Inflammatory macrophage treated with lipopolysaccharide for 1 hour (primary cell): ENCODE data around the gene ONECUT3.

ENCODE experiments used
- DNase-seq, 2 donors: peaks; one replicate each; pipeline ENCODE4 v3.0.0-alpha.2; 2020 to 2022

Gene ONECUT3

DNA sequence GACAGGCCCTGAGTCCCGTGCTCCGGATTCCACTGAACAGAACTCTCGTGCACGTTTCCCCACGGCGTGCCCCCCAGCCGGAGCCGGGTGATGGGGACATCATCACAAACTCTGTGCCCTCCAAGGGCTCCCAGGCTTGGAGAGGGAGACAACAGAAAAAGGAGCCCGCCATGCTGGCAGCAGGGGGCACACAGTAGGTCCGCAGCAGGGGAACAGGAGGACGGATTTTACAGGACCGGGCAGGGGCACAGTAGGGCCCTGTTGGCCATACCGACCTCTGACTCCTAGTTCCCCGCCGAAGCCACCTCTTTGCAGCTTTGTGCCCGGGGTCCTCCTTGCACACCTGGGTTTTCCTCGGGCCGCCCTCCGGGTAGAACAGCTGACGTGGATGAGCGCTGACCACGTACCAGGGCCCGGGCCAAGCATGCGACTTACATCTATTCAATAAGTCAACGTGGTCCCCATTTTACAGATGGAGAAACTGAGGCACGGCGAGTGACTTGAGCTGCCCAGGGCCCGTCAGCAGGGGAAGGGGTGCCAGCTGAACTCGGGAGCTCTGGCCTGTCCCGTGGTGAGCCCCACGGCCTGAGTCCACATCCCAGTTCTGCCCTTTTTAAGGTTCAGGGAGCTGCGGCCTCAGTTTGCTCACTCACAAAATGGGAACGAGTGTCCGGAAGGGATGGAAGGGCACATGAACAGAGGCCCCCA is 10.2 kb upstream of the ONECUT3 start:
- DNase-seq = no peak

DNA sequence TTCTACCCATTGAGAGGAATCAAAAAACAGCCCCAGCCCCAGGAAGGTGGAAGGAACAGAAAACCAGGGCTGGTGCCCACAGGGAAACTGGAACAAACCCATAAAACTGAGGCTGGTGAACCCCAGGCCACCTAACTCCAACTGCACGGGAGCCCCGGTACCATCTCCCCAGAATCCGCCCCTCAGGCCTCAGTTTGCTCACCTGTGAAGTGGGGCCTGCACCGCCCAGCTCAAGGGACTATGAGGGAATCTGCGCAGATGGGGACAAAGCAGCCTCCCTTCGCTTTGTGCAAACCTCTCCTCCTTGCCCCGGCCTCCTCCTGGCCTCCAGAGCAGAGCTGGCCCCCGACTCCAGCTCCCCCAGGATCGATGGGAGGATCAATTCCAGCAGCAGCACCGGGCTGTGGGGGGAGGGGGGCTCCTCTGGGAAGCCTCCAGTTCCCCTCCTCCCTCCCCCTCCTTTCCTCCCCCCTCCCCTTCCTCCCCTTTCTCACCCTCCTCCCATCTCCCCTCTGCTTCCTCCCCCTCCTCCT is 9.1 kb upstream of the ONECUT3 start:
- no peak for DNase-seq

DNA sequence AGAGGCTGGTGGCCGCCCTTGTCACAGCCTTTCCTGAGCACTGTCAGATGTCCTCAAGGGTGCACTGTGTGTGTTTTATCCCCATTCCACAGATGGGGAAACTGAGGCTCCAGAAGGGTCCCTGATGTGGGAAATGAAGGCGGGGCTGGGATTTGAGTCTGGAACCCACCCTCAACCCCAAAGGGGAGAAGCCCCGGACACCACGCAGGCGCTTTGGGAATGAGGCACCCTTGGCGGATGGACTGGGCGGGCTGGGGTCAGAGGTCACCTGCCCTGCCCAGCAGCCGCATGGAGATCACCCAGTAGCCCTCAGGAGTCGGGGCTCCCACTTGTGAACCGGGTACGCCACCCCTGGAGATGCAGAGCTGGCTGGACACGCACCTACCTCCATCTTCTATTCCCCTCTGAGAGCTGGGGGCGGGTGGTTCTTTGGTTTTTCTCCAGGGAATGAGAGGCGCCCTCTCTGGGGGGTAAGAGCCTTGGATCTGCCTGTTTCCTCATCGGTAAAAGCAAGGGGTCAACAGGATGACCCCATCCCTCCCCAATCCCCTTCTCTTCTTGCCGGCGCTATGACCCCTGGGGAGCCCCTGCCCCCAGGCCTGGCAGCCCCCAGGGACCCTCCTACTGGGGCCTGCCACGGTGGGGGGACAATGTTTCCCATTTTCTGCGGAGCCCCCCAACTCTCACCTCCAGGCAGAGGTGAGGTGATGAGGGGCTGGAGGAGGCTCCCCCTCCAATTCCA is 8.3 kb upstream of the ONECUT3 start:
- DNase-seq = no peak

DNA sequence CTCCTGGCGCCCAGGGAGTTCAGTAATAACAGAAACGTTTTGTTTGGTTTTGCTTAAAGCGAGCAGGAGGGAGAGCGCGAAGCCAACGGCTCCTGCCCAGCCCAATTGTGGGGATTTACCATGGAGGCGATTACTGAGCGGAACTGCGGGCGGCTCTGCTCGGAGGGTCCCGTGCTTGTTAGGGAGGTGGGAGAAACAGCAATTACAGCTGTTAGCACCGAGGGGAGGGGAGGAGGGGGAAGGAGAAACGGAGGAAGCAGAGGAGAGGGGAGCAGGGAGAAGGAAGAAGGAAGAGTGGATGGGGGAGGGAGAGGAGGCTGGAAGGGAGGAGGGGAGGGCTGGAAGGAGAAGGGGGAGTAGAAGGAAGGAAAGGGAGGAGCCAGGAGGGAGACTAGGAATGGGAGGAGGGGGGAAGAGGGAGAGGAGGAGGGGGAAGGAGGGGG is 7.7 kb upstream of the ONECUT3 start:
- DNase-seq = no peak

DNA sequence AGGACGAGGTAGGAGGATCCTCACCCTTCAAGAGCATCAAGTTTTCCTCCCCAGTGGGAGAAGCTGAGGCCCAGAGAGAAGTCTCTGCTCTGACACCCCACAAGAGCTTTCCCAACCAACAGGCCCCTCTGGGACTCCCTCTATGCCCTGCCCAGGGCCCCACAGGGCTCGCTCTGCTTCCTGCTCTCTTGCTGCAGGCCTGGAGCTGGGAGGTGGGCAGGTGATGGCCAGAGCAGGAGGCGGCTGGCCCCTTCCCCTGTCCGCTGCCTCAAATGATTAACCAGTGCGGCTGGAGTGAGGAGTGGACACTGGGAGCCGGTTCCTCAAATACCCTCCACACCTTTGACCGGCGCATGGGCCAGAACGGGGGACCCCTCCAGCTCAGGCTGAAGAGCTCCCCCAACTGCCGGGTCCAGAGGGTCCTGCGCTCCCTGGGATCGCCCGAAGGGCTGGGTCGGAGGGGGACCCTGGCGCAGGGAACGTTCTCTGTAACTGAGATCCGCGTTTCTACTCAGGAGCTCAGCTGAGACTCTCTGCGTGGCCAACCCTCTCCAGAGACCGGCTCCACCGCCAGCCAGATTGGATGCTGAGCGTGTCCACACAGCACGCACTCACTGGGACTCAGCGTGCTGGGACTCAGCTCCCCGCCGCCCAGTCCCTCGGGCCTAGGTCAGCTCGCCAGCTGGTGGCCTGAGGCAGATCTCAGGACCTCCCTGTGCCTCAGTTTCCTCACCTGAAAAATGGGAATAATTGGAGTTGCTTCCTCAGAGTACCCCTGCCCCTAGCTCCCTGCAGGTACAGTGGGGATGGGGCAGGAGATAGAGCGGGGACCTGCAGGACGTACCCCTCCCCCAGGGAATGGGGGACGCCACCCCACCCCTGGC is 6.7 kb upstream of the ONECUT3 start:
- no peak for DNase-seq

DNA sequence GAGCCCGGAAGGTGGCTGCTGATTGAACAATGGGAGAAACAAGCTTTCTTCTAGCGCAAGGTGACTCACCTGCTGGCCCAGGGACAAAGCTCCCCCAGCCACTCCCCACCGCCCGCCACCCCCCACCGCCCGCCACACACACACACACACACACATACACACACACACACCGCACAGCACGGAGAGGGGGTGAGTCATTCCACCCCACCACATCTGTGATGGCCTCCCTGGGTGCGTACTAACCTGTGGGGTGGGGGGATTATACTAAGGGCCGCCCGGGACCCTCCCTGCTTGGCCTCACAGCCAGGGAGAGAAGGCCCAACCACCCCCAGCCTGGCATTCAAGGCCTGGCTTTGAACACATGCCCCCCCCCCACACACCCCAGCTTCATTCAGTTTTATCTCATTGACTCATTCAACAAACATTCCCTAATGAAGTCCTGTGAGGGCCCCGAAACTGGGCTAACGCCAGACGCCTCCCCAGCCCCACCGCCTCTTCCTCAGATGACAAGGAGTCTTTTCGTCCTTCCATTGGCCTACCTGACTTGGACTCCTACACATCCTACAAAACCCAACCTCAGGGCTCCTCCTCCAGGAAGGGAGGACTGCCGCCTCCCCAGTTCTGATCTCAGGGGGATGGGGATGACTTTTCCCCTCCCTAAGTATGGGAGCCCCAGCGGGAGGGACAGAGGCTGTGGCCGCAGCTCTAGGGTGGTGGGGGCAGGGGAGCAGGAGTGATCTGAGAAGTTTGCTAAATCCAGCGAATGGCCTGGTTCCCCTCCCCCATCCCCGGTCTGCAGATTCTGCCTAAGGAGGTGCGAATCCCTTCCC is 5.8 kb upstream of the ONECUT3 start:
- no peak for DNase-seq

DNA sequence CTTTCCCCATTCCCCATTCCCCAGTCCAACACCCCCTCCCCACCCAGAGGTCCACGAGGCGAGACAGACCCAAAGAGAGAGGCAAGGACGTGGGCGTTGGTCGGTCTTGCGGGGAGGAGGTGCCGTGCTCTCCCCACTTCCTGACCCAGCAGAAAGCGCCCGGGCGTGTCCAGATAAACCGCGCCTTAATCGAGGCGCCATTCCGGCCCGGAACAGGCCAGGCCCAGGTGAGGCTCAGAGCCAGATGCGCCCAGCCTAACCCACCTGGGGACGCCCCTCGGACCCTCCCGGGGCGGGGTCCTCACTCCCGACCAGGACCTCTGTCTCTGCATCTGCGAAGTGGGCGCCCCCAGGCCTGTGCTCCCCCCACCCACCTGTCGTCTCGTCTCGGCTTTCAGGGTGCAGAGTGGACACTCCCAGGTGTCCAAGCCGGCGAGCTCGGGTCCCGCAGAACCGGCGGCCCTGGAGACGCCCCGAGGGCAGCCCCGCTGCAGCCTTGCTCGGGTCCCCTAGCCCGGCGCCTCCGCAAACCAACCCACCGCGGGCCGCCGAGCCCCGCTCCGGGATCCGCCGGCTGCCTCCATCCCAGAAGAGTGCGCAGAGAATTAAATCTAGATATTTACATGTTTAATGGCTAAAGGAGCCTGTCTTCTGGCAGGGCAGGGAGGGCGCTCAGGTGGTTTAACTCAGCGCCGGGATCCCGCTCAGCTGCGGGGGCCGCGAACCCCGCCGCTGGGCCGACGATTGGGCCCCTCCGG is 5.0 kb upstream of the ONECUT3 start:
- DNase-seq = no peak

DNA sequence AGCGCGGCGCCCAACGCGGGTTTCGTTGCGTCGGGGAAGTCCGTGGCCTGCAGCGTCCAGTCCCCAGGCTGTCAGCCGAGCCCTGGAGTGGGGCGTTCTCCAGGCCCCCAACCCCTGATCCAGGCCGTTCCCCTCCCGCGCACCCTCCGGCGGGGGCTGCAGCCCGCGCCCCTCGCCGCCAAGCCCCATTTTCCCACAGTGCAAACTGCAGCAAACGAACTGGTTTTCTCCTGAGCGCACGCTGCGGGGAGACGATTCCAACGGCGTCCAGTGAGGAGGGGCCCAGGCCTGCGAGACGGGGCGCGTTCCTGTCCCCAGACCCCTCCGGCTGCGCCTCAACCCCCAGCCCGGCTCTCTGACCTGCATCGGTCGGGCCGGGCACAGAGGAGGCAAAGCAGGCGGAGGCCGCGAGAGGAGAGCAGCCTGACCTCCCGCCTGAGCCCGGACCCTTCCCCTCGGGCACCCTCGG is 4.4 kb upstream of the ONECUT3 start:
- DNase-seq = no peak

DNA sequence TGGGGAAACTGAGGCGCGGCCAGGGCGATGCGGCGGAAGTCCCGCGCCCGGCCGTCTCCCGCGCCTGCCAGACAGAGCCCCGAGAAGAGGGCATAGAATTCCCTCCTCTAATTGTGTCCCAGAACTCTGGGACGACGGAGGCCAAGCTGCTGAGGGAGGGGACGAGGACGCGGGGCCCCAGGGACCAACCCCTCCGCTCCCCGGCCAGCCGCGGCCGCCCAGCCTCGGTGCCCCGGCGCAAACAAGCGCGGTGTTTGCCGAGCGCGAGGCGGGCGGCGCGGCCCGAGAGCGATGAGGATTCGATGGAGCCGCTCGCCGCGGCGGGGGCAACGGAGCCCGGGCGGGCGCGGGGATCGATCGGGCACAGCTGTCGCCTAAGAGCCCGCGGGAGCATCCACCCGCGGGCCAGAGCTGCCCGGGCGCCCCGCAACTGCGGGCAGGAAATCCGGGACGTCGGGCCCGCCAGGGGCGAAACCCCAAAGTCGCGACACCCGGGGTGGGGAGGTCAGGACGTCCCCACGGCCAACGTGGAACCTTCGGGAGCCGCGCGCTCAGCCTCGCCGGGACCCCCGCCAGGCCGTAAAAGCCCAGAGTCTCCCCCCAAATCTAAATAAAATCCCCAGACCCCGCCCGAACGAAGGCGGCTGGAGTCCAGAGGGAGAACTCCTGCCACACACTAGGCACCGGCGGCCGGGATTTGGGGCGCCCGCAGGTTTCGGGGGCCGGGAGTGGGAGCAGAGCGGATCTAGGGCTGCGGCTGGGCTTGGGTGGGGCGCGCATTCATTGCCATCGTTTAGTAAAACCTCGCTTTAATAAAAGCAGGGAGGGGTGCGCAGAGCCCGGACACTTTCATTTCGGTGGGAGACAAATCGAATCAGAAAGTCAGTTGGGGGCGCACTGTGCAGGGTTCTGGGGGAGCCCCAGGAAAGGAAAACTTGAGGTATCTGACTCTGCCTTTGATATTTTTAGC is 3.6 kb upstream of the ONECUT3 start:
- no peak for DNase-seq

DNA sequence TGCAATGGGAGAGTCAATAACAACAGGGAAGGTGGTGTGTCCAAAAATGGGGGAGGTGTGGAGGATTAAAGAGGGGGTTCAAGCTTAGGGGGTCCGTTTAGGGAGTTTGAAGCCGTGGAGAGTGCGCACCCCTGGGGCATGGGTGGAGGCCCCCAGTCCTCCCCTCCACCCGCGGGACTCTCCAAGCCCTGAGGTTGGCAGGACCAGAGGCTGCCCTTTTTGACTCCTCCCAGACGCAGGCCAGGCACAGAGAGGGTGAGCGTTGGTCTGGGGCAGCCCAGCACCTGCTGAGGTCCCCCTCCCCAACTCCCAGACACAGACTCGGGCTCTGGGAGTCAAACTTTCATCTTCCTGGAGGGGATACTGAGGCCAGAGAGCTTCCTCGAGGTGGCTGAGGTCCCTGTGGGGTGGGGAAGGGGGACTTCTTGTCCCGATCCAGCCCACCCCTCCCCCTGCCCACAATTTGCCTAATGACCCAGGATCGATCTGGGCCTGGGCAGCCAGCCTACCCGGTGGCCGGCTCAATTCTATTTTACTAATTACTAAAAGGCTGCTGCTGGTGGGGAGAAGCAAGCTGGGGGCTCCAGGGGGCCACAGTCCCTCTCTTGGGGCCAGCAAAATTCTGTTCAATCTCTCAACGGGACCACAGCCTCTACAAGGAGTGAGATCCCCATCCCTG is 2.8 kb upstream of the ONECUT3 start:
- no peak for DNase-seq

DNA sequence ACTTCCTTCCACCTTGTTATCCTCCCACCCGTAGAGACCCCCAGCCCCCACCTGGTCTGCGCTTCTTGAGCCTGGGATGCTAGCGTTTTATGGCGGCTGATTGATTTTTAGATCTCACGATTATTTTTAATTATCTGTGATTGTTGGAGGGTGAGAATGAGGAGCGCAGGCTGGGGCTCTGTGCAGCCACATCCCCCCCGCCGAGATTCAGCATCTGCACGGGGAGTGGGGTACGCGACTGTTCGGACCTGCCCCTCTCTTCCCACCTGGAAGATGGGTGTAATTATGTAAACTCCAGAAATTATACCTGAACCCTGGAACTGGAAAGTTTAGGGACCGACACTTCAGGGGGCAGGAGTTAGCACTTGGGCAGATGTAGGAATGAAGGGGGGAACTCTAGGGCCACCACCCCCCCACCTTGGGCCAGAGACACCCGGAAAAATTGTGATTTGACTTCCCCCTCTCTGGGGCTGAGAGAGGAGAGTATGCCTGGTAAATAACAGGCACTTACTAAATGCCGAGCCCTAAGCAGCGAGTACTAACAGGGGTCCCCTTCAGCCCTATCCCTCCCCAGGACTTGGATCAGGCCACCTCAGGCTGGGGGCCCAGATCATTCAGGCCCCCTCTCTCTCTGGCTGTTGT is 1.8 kb upstream of the ONECUT3 start:
- DNase-seq = no peak

DNA sequence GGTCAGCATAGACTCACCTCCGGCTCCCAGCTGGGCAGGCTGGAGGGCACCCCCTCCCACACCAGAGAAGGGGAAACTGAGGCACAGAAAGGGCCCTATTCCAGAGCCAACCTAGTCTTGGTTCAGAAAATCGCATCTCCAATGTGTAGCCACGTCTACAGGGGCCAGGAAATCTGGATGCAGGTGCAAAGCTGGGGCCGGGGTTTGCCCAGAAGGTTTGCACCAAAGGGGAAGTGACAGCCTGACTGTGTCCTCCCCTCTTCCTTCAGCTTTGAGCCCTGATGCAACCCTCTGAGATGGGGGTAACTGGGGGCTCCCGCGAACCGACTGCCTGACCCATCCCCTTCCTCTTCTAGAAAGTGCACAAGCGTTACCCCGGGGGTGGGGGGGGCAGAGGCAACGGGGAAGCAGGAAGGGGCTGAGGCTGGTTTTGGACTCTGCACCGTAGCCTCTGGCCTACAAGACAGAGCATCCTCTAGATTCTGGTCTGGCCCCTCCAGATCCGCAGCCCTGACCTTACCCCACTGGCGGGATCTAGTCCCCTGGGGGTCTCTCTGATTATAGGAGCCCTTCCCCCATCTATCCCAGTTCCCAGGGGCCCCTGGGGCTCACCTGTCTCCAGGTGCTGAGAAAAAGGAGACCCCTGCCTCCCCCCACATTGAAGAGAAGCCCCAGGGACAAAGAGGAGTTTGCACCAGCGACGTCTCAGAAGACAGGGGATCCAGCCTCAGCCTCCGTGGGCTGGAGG is 1.1 kb upstream of the ONECUT3 start:
- DNase-seq = no peak

DNA sequence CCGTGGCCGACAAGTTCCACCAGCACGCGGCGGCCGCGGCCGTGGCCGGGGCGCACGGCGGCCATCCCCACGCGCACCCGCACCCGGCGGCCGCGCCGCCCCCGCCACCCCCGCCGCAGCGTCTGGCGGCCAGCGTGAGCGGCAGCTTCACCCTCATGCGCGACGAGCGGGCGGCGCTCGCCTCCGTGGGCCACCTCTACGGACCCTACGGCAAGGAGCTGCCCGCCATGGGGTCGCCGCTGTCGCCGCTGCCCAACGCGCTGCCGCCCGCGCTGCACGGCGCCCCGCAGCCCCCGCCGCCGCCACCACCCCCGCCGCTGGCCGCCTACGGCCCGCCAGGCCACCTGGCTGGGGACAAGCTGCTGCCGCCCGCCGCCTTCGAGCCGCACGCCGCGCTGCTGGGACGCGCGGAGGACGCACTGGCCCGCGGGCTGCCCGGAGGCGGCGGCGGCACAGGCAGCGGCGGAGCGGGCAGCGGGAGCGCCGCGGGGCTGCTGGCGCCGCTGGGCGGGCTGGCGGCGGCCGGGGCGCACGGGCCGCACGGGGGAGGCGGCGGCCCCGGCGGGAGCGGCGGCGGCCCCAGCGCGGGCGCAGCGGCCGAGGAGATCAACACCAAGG is 821 bp downstream of the ONECUT3 start:
- no peak for DNase-seq

DNA sequence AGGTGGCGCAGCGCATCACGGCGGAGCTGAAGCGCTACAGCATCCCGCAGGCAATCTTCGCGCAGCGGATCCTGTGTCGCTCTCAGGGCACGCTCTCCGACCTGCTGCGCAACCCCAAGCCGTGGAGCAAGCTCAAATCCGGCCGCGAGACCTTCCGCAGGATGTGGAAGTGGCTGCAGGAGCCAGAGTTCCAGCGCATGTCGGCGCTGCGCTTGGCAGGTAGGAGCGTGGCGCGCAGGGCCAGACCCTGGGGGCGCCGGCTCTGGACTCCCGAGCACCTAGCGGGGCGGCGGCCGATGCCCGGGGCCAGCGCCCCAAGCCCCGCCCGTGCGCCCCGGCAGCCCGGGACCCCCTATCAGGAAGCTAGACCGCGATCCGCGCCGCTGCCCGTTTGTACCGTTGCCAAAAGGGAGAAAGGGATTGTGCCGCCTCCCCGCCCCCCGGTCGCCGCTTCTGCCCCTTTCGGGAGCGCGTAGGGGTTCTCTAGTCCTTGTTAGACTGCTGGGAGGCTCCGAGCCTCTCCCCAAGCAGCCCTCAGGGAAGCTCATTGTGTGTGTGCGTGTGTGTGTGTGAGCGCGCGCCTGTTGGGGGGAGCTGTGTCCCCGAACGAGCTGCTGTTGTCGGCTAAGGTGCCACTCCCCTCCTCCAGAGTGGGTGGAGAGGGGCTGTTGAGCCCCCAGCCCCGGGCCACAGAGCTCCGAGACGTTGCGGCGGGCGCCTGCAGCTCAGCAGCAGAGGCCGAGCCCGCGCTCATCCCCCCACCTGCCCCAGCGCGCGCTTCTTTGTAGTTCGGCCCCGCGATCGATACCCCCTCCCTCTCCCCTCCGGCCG is 1.5 kb downstream of the ONECUT3 start:
- DNase-seq = no peak

DNA sequence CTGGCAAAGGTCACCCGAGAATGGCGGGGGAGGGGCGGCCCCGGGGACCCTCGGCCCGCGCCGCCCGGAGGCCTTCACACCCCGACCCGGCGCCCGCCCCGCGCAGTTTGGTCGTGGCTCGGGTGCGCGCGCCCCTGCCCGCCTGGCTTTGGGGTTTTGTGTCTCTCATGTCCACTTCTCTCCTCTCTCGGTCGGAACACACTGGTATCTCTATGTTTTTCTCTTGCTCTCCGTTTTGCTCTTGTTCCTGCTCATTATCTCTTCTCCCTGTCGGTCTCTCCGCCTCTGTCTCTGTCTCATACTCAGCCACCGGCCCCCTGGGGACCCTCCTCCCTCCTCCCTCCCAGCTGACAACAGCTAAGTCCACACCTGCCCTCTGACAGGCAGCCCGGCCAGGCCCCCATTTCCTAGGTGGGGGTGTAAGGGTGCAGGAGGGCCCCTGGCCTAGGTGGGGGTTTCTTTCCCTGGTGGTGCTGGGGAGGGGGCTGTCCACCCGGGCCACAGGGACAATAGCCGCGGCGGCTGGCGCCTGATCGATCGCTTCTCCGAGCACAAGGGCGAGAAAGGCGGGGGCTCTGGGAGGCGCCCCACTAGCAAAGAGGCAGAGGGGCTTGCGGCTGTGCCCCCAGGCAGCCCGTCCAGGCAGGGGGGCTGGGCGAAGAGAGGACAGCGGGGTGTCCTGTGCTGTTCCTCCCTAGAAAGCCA is 2.3 kb downstream of the ONECUT3 start:
- DNase-seq = no peak

DNA sequence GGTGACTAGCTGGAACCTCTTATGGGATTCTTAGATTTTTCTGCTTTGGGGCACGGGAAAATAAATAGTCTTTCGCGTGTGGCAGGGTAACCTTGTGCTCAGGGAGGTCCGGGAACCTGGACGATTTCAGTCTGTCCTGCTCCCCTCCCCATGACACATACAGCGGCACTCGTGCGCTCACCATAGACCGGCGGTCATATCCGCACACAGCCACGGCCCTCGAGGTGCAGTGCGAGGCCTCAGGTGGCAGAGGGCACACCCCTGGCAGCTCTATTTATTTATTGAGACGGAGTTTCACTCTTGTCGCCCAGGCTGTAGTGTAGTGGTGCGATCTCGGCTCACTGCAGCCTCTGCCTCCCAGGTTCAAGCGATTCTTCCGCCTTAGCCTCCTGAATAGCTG is 3.0 kb downstream of the ONECUT3 start:
- DNase-seq = no peak
